Smooth muscle cell (in vitro differentiated cells): ENCODE data around the gene TNS1. TPM values are rescaled to one million over a fixed set of nuclear protein-coding genes. Genes with fewer than 3 reads are reported as not detected.

Experiments used
- DNase-seq: peaks from one replicate; lab custom pipeline; 2025; ENCODE audit not compliant: unreplicated experiment; lab: John Stamatoyannopoulos, UW
- H2AFZ ChIP-seq: fragments of 200-600 bp; sonication (generic); 2 replicates; pipeline ENCODE4 v1.6.0; 2016; ENCODE audit warnings: antibody characterized with exemption, low read depth, mild to moderate bottlenecking
- H3F3A ChIP-seq: fragments of 200-600 bp; sonication (generic); 2 replicates; pipeline ENCODE4 v1.6.0; 2017; ENCODE audit warnings: antibody characterized with exemption, low read depth
- H3K27ac ChIP-seq: fragments of 200-600 bp; sonication (generic); 2 replicates; pipeline ENCODE4 v1.5.1; 2016; ENCODE audit warnings: low read depth, mild to moderate bottlenecking
- H3K27me3 ChIP-seq: fragments of 200-600 bp; sonication (generic); 2 replicates; pipeline ENCODE4 v1.6.1; 2016; ENCODE audit warnings: low read depth, mild to moderate bottlenecking
- H3K36me3 ChIP-seq: fragments of 200-600 bp; sonication (generic); 2 replicates; pipeline ENCODE4 v1.5.1; 2016; ENCODE audit warnings: low read depth
- H3K4me1 ChIP-seq: fragments of 200-600 bp; sonication (generic); 2 replicates; pipeline ENCODE4 v1.5.1; 2016; ENCODE audit warnings: low read depth
- H3K4me2 ChIP-seq: fragments of 200-600 bp; sonication (generic); 2 replicates; pipeline ENCODE4 v1.6.0; 2016; ENCODE audit warnings: mild to moderate bottlenecking
- H3K4me3 ChIP-seq: fragments of 200-600 bp; sonication (generic); 2 replicates; pipeline ENCODE4 v1.5.1; 2016; ENCODE audit warnings: mild to moderate bottlenecking
- H3K79me2 ChIP-seq: fragments of 200-600 bp; sonication (generic); 2 replicates; pipeline ENCODE4 v1.6.0; 2016; ENCODE audit warnings: low read depth, mild to moderate bottlenecking
- H3K9ac ChIP-seq: fragments of 200-600 bp; sonication (generic); 2 replicates; pipeline ENCODE4 v1.6.0; 2016; ENCODE audit warnings: low read depth
- H3K9me3 ChIP-seq: fragments of 200-600 bp; sonication (generic); replicated peaks from 2 replicates; pipeline ENCODE4 v1.5.1; 2016; ENCODE audit warnings: low read depth
- H4K20me1 ChIP-seq: fragments of 200-600 bp; sonication (generic); 2 replicates; pipeline ENCODE4 v1.6.0; 2016; ENCODE audit warnings: low read depth
- WGBS: methylation state at CpG from one replicate; pipeline ENCODE4 v1.1.7; 2016; ENCODE audit warnings: low lambda C conversion rate; 5-methylcytosine and 5-hydroxymethylcytosine counted together
- polyA plus RNA-seq: library from polyadenylated mRNA; unstranded; fragments of >200 nt; fragmentation: Nextera tagmentation; extraction: Ambion mirVana; gene quantifications from 2 replicates; pipeline ENCODE4 v1.2.1, GENCODE V29; 2016
- total RNA-seq: library from RNA; depleted of rRNA; stranded (reverse); fragments of >200 nt; gene quantifications from 2 replicates; pipeline ENCODE4 v1.2.3, GENCODE V29; 2014
- TF ChIP-seq, protein P1 (sequence below): fragments of 200-600 bp; sonication (generic); IDR thresholded peaks from 2 replicates; pipeline ENCODE4 v1.5.1; 2017; ENCODE audit warnings: borderline replicate concordance, mild to moderate bottlenecking, antibody characterized with exemption; ENCODE audit not compliant: insufficient read depth, poor library complexity, severe bottlenecking

The TNS1 gene
- total and polyA plus RNA-seq, 2 experiments from 2014 or later: 52.3 to 61.5 TPM

DNA sequence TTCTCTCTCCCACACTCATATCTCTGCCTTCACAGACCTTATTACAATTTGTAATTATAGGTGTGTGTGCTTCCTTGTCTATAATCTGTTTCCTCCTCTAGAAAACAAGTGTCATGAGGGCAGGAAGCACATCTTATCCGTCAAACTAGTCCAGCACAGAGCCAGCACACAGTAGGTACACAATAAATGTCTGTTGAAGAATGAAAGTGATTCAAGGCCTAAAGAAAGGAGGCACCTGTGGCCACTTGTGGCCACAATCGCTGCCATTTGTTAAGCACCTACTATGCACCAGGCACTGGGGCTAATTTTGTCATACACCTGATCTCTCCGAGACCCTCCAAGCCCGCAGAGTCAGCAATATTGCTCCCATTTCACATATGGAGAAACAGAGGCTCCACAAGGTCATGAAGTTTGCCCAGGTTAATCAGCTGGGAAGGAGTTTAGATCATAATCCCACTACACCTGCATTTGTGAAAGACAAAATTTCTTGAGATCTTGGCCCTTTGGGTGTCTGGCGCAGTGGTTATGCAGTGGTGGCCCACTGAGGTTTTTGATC, 78.4 kb downstream of the TNS1 start:
- WGBS: 78% methylated on average over 5 of the region's 5 CpGs
- H4K20me1 ChIP-seq: peaks cover 98% of the 10 kb centered on the region

DNA sequence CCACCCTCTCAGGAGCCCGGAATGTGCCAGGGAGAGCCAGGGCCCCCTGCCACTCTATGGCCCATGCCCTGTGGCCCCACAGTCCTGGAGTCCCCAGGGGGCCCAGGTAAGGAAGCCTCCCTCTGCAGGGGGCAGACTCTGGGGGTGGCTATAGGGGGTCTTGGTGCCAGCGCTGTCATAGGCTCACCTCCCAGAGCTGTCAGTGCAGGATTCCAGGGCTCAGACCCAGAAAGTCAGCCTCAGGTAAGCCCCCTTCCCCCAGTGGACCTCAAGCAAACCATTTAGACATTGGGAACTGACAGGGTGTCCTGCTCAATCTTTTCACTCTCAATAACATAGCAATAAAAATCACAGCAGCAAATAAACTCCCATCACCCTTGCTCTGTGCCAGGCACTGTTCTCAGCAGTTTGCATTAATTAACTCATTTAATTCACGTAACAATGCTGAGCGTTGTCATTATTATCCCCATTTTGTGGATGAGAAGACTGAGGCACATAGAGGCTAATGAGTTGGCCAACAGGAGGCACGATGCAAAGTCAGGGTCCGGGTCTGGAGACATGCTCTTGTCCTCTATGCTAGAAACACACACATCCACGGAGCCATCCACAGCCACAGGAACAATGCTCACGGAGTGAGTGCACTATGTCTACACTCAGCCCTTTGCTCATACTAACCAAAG, 79.6 kb downstream of the TNS1 start:
- Histone ChIP-seq H3K9ac (no peak overlapping the region), H3K4me2 (peak overlapping the region; percentile 74), H3K4me1 (peaks cover 35% of the 10 kb centered on the region), H3K27ac (peak overlapping the region; percentile 82), H4K20me1 (peaks cover 98% of the 10 kb centered on the region), H3F3A (peaks cover 6% of the 10 kb centered on the region), H3K79me2 (peaks cover 76% of the 10 kb centered on the region), H3K36me3 (no peaks in the 10 kb centered on the region), H3K27me3 (no peaks in the 10 kb centered on the region), H2AFZ (no peak overlapping the region), H3K4me3 (no peak overlapping the region), H3K9me3 (no peaks in the 10 kb centered on the region)
- DNase-seq: no peak
- WGBS: 85% methylated on average over 8 of the region's 8 CpGs
- TF ChIP-seq, protein P1, sequence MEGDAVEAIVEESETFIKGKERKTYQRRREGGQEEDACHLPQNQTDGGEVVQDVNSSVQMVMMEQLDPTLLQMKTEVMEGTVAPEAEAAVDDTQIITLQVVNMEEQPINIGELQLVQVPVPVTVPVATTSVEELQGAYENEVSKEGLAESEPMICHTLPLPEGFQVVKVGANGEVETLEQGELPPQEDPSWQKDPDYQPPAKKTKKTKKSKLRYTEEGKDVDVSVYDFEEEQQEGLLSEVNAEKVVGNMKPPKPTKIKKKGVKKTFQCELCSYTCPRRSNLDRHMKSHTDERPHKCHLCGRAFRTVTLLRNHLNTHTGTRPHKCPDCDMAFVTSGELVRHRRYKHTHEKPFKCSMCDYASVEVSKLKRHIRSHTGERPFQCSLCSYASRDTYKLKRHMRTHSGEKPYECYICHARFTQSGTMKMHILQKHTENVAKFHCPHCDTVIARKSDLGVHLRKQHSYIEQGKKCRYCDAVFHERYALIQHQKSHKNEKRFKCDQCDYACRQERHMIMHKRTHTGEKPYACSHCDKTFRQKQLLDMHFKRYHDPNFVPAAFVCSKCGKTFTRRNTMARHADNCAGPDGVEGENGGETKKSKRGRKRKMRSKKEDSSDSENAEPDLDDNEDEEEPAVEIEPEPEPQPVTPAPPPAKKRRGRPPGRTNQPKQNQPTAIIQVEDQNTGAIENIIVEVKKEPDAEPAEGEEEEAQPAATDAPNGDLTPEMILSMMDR: no peak

More for the DNA sequence above, 78.4 kb downstream of the TNS1 start:
- no peak overlapping the region for H2AFZ ChIP-seq
- peaks cover 28% of the 10 kb centered on the region for H3K4me1 ChIP-seq
- no peak overlapping the region for H3K4me3 ChIP-seq
- H3K9me3 ChIP-seq: no peaks in the 10 kb centered on the region
- peaks cover 82% of the 10 kb centered on the region for H3K79me2 ChIP-seq
- H3K4me2 ChIP-seq: no peak overlapping the region
- no peaks in the 10 kb centered on the region for H3K27me3 ChIP-seq
- no peak overlapping the region for H3K9ac ChIP-seq
- TF ChIP-seq, protein P1: no peak
- peak overlapping the region; percentile 82 for H3K27ac ChIP-seq
- no peak for DNase-seq
- peaks cover 6% of the 10 kb centered on the region for H3F3A ChIP-seq
- no peaks in the 10 kb centered on the region for H3K36me3 ChIP-seq

DNA sequence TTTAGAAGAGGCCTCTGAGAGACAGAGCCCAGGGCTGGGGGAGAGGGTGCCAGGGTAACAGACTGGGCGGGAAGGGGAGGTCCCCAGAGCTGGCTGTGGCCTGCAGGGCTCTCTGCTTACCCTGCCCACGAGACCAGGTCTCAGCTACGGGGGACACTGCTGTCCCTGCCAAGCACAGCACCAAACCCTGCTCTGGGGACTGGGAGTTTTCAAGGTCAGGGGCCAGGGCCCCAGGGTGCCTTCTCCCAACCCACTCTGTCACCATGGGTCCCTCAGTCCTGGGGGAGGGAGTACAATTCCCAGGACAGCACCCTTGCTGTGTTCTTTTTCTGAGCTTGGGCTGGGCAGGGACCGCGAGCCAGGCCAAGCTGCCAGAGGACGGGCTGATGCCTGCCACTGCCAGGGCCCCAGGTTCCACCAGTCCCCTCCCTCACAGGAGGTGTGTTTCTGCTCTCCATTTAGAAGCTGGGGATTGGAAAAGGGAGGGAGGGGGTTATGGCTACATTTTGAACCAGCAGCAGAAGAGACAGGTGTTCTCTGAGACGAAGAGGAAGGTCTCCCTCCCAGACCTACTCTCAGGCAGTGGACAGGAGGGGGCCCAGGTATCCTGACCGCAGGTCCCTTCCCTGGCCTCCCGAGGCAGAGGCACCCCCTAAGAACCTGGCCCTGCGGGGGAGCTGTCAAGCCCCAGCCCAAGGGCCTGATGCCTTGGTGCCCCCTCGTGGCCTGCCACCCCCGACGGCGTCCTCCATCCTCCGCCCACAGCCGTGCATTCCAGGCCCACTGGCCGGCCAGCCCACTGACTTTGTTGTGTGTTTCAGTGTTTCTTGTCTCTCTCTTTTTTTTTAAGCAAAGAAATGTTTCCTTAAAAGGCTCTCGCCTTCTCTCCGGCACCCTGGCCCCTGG, 80.4 kb downstream of the TNS1 start:
- no peaks in the 10 kb centered on the region for H3K27me3 ChIP-seq
- peak overlapping the region; percentile 74 for H3K4me2 ChIP-seq
- no peaks in the 10 kb centered on the region for H3K36me3 ChIP-seq
- TF ChIP-seq, protein P1: peak; percentile 10
- H3K9me3 ChIP-seq: no peaks in the 10 kb centered on the region
- H3K4me1 ChIP-seq: peaks cover 35% of the 10 kb centered on the region
- DNase-seq: no peak
- WGBS: 45% methylated on average over 18 of the region's 19 CpGs
- H2AFZ ChIP-seq: no peak overlapping the region
- H4K20me1 ChIP-seq: peaks cover 98% of the 10 kb centered on the region
- peak overlapping the region; percentile 5 for H3K9ac ChIP-seq
- H3K27ac ChIP-seq: peak overlapping the region; percentile 82
- peaks cover 6% of the 10 kb centered on the region for H3F3A ChIP-seq
- peaks cover 73% of the 10 kb centered on the region for H3K79me2 ChIP-seq
- H3K4me3 ChIP-seq: no peak overlapping the region
